ENCODE measurements around the gene PIEZO2.

GRCh38 chr18:10864722-10865121, 284.6 kb downstream of the PIEZO2 start:
- TF ChIP-seq CTCF (IDR thresholded peaks at IDR 0.05; ENCODE audit: low read length) (no peak), EZH2 (IDR thresholded peaks at IDR 0.05; ENCODE audit: borderline replicate concordance, low read length) (no peak)

Data from OCI-LY1 (cell line).